ENCODE results near the gene HSFX3.

DNA sequence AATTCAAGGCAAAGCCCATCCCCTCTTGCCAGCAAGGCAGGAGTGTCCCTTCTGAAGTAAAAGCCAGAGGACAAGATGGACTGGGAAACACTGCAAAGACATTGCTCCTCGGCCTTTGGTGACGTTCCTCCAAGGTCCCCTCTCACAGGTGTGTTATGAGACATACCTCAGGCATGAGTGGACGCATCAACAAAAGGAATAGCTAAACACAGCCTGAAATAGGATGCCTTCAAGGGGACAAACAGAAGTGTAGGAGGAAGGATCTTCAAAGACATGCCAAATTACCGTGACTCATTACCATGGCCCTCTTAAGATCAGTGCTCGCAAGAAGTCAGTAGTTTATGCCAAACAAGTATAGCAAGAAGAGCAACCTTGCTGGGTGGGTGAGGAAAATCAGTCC is 38.6 kb downstream of the HSFX3 start:
- TF ChIP-seq CTCF (IDR thresholded peaks at IDR 0.05; ENCODE audit: insufficient read depth, low read length, poor library complexity, severe bottlenecking) (no peak), EZH2phosphoT487 (conservative IDR thresholded peaks at IDR 0.05; ENCODE audit: low read length) (no peak)
